ENCODE data around the gene MYO7A. TPM values are rescaled to one million over a fixed set of nuclear protein-coding genes. Genes with fewer than 3 reads are reported as not detected.

MYO7A gene
- total and polyA plus RNA-seq, 2 donors (not counting 3 experiments of a cell fraction or from before 2014, with no cell fraction given), result 1.3 to 3.6 TPM

DNA sequence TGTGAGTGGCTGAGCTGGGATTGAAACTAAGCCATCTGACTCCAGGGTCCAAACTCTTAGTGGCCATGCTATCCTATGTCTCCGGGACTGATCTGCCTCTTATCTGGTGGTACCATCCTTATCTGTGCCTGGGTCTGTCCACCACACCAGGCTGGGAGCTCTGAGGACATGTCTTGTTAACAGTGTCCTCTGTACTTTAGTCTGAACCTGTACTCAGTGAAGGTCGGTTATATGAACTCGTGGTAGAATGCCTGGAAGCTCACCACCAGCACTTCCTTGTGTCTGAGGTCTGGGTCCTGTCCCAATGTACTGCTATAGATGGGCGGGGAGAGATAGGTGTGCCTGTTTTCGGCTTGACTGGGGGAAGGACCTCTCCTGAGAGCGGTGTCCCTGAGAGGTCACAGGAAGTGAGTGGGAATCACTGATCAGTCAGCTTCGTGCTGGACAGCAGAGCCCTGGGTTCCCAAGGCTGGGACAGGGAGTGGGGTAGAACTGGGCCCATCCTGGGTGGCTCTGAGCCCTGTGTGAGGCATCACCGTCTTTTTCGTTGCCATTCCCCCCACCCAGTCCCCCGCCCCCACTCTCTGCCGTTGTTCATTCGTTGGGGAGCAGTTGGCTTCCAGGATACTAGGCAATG is 8.9 kb downstream of the MYO7A start:
- BruUV-seq (replicated peaks), result no TSS peak
- no peaks in the 10 kb centered on the region for H3K9me3 ChIP-seq (replicated peaks; ENCODE audit: control insufficient read depth, insufficient read depth, low read length)
- H3K27me3 ChIP-seq (ENCODE audit: control insufficient read depth in 2 of 2, insufficient read depth in 2 of 2, low read length in 2 of 2), result no peaks in the 10 kb centered on the region
- no peak overlapping the region for H3K4me3 ChIP-seq (replicated peaks in 1 of 3; ENCODE audit: insufficient read depth in 1 of 3, low read depth in 1 of 3, low read length in 3 of 3)
- no peaks in the 10 kb centered on the region for H3K9me1 ChIP-seq (replicated peaks; ENCODE audit: control insufficient read depth, extremely low read depth, insufficient read depth, low read length)
- ChIA-PET CTCF (interaction anchor here (2.5 kb wide), 1 partner anchor 10 kb away, joined by 12 read pairs; no protein-coding TSS in a partner anchor), POLR2A (no interaction called here)
- dilution Hi-C loops (cut with MboI; ENCODE audit: extremely low pct_ligation_motif_present, low sequenced_read_pairs), result no loop called here
- H3K9ac ChIP-seq (replicated peaks; ENCODE audit: extremely low read depth, insufficient read depth, low read length), result no peak overlapping the region
- no peak for DNase-seq (ENCODE audit: low read depth, low spot score)
- no peaks in the 10 kb centered on the region for H4K20me1 ChIP-seq (replicated peaks; ENCODE audit: control insufficient read depth, extremely low read depth, insufficient read depth, low read length)
- no peak overlapping the region for H3K27ac ChIP-seq (ENCODE audit: insufficient read depth, low read depth, low read length)
- no peak for TF ChIP-seq POLR2AphosphoS5 (IDR thresholded peaks at IDR 0.05; ENCODE audit: insufficient read depth, low read depth, low read length)
- TF ChIP-seq, protein P1, sequence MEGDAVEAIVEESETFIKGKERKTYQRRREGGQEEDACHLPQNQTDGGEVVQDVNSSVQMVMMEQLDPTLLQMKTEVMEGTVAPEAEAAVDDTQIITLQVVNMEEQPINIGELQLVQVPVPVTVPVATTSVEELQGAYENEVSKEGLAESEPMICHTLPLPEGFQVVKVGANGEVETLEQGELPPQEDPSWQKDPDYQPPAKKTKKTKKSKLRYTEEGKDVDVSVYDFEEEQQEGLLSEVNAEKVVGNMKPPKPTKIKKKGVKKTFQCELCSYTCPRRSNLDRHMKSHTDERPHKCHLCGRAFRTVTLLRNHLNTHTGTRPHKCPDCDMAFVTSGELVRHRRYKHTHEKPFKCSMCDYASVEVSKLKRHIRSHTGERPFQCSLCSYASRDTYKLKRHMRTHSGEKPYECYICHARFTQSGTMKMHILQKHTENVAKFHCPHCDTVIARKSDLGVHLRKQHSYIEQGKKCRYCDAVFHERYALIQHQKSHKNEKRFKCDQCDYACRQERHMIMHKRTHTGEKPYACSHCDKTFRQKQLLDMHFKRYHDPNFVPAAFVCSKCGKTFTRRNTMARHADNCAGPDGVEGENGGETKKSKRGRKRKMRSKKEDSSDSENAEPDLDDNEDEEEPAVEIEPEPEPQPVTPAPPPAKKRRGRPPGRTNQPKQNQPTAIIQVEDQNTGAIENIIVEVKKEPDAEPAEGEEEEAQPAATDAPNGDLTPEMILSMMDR (IDR thresholded peaks at IDR 0.05; ENCODE audit: extremely low read depth in 1 of 2, insufficient read depth in 1 of 2, low read depth in 1 of 2, low read length in 2 of 2), result no peak
- TF ChIP-seq, protein P2, sequence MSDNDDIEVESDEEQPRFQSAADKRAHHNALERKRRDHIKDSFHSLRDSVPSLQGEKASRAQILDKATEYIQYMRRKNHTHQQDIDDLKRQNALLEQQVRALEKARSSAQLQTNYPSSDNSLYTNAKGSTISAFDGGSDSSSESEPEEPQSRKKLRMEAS (IDR thresholded peaks at IDR 0.05; ENCODE audit: insufficient read depth, insufficient read length), result no peak
- no peak for TF ChIP-seq JUN (IDR thresholded peaks at IDR 0.05; ENCODE audit: borderline replicate concordance, insufficient read depth, insufficient read length, low read depth)
- no peak for TF ChIP-seq POLR2A (IDR thresholded peaks at IDR 0.05; ENCODE audit: low read depth, low read length)
- TF ChIP-seq MYC (IDR thresholded peaks at IDR 0.05; ENCODE audit: low read depth, low read length), result no peak
- TF ChIP-seq FOS (IDR thresholded peaks at IDR 0.05; ENCODE audit: borderline replicate concordance, insufficient read depth, low read length), result no peak
- TF ChIP-seq EZH2 (IDR thresholded peaks at IDR 0.05; ENCODE audit: borderline replicate concordance, low read depth, low read length, severe bottlenecking), result no peak
- no peak for TF ChIP-seq GATA2 (IDR thresholded peaks at IDR 0.05; ENCODE audit: insufficient read depth, insufficient read length, low read depth, low read length)
- no peaks in the 10 kb centered on the region for H3K36me3 ChIP-seq (ENCODE audit: control insufficient read depth in 2 of 2, extremely low read depth in 1 of 2, insufficient read depth in 2 of 2, low read length in 2 of 2)
- H3K4me2 ChIP-seq (ENCODE audit: insufficient read depth, low read length), result no peak overlapping the region
- no peaks in the 10 kb centered on the region for H3K79me2 ChIP-seq (ENCODE audit: control insufficient read depth, insufficient read depth, low read length)
- intact Hi-C loops (cut with micrococcal nuclease), result no loop called here
- FAIRE-seq, result no peak
- H3K4me1 ChIP-seq (ENCODE audit: control insufficient read depth, extremely low read depth, insufficient read depth, low read length), result peaks cover 8% of the 10 kb centered on the region
- H2AFZ ChIP-seq (ENCODE audit: low read depth, low read length), result no peak overlapping the region

All from endothelial cell of umbilical vein (primary cell).